ENCODE results near the gene FASTKD1. TPM values are rescaled to one million over a fixed set of nuclear protein-coding genes. Genes with fewer than 3 reads are reported as not detected.
A peak's percentile ranks its signal among the peaks of the same experiment; 100 is the strongest.
"Not testable (repeated sequence)": the region's sequence is repeated elsewhere in the genome, so short reads cannot be mapped to it uniquely, and the experiment has no call there.

The FASTKD1 gene
- total RNA-seq, 8 experiments from 2014 or later = 20.0 to 80.9 (median 26.5) TPM

- no peak for ATAC-seq (replicated peaks in 6 of 8)
- peak overlapping the region in 1 of 5 donors; percentile 51 for H3K4me3 ChIP-seq
- in situ Hi-C loops (cut with MboI; ENCODE audit: low pct_unique_long_range_greater_than_20kb in 2 of 9, low sequenced_read_pairs in 9 of 9, unreplicated experiment in 9 of 9) = no loop called here
- H3K27ac ChIP-seq = peak overlapping the region; percentile 87 to 97
- H3K4me1 ChIP-seq (replicated peaks in 1 of 2) = peaks cover 6 to 8% of the 10 kb centered on the region in 2 donors
- WGBS, 10 experiments = 67 to 100% (median 88%) methylated on average over 1 to 3 of the region's 5 CpGs; no CpG with 5 or more reads in 5 of the 10 experiments
Measured at GRCh38 chr2:169583518-169583917, 9.9 kb upstream of the FASTKD1 start.

DNA sequence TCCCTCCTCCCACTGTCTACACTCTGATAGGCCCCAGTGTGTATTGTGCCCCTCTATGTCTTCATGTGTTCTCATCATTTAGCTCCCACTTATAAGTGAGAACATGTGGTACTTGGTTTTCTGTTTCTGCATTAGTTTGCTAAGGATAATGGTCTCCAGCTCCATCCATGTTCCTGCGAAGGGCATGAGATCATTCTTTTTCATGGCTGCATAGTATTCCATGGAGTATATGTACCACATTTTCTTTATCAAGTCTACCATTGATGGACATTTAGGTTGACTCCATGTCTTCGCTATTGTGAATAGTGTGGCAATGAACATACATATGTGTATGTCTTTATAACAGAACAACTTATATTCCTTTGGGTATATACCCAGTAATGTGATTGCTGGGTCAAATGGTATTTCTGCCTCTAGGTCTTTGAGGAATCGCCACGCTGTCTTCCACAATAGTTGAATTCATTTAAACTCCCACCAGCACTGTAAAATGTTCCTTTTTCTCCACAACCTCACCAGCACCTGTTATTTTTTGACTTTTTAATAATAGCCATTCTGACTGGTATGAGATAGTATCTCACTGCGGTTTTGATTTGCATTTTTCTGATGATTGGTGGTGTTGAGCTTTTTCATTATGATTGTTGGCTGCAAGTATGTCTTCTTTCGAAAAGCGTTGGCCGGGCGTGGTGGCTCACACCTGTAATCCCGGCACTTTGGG, 9.0 kb upstream of the FASTKD1 start:
- 60 to 100% (median 94%) methylated on average over 1 to 10 of the region's 10 CpGs for WGBS, 10 experiments
- H3K4me3 ChIP-seq; ATAC-seq (replicated peaks in 6 of 8); in situ Hi-C loops (cut with MboI; ENCODE audit: low pct_unique_long_range_greater_than_20kb in 2 of 9, low sequenced_read_pairs in 9 of 9, unreplicated experiment in 9 of 9); H3K27ac ChIP-seq; H3K4me1 ChIP-seq (replicated peaks in 1 of 2): not testable (repeated sequence)

- Histone ChIP-seq H3K27ac (no peak overlapping the region), H3K4me3 (no peak overlapping the region), H3K4me1 (replicated peaks in 1 of 2) (no peaks in the 10 kb centered on the region)
- ATAC-seq (replicated peaks in 6 of 8) = no peak
- in situ Hi-C loops (cut with MboI; ENCODE audit: low pct_unique_long_range_greater_than_20kb in 2 of 9, low sequenced_read_pairs in 9 of 9, unreplicated experiment in 9 of 9) = no loop called here
- 0 to 100% (median 54%) methylated on average over 1 to 6 of the region's 6 CpGs for WGBS, 10 experiments
Measured at GRCh38 chr2:169579044-169579443, 5.4 kb upstream of the FASTKD1 start.

DNA sequence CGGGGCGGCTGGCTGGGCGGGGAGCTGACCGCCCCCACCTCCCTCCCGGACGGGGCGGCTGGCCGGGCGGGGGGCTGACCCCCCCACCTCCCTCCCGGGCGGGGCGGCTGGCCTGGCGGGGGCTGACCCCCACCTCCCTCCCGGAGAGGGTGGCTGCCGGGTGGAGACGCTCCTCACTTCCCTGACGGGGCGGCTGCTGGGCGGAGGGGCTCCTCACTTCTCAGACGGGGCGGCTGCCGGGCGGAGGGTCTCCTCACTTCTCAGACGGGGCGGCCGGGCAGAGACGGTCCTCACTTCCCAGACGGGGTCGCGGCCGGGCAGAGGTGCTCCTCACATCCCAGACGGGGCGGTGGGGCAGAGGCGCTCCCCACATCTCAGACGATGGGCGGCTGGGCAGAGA, 1.6 kb upstream of the FASTKD1 start:
- H3K4me3 ChIP-seq; in situ Hi-C loops (cut with MboI; ENCODE audit: low pct_unique_long_range_greater_than_20kb in 2 of 9, low sequenced_read_pairs in 9 of 9, unreplicated experiment in 9 of 9); H3K27ac ChIP-seq; ATAC-seq (replicated peaks in 6 of 8): not testable (repeated sequence)
- peaks cover 3 to 20% of the 10 kb centered on the region in 2 donors for H3K4me1 ChIP-seq (replicated peaks in 1 of 2)
- no CpG with 5 or more reads among the region's 36 CpGs for WGBS, 10 experiments

DNA sequence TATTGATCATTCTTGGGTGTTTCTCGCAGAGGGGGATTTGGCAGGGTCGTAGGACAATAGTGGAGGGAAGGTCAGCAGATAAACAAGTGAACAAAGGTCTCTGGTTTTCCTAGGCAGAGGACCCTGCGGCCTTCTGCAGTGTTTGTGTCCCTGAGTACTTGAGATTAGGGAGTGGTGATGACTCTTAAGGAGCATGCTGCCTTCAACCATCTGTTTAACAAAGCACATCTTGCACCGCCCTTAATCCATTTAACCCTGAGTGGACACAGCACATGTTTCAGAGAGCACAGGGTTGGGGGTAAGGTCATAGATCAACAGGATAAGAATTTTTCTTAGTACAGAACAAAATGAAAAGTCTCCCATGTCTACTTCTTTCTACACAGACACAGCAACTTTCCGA, 874 bp upstream of the FASTKD1 start:
- in situ Hi-C loops (cut with MboI; ENCODE audit: low pct_unique_long_range_greater_than_20kb in 2 of 9, low sequenced_read_pairs in 9 of 9, unreplicated experiment in 9 of 9); H3K4me3 ChIP-seq; H3K27ac ChIP-seq; ATAC-seq (replicated peaks in 6 of 8): not testable (repeated sequence)
- 50 to 70% (median 70%) methylated on average over 2 of the region's 5 CpGs; no CpG with 5 or more reads in 7 of the 10 experiments for WGBS, 10 experiments
- peaks cover 3 to 27% of the 10 kb centered on the region in 2 donors for H3K4me1 ChIP-seq (replicated peaks in 1 of 2)

GRCh38 chr2:169573974-169574299, 272 bp upstream of the FASTKD1 start:
- in situ Hi-C loops (cut with MboI; ENCODE audit: low pct_unique_long_range_greater_than_20kb in 2 of 9, low sequenced_read_pairs in 9 of 9, unreplicated experiment in 9 of 9) = no loop called here
- peak overlapping the region in 4 of 5 donors; percentile 41 to 70 (median 58) for H3K4me3 ChIP-seq

GRCh38 chr2:169572821-169573159, 875 bp downstream of the FASTKD1 start:
- peaks cover 3 to 27% of the 10 kb centered on the region in 2 donors for H3K4me1 ChIP-seq (replicated peaks in 1 of 2)
- peak overlapping the region in 1 of 2 donors; percentile 28 for H3K27ac ChIP-seq
- in situ Hi-C loops (cut with MboI; ENCODE audit: low pct_unique_long_range_greater_than_20kb in 2 of 9, low sequenced_read_pairs in 9 of 9, unreplicated experiment in 9 of 9) = no loop called here
- peak overlapping the region; percentile 41 to 70 (median 52) for H3K4me3 ChIP-seq
- 0 to 17% (median 0%) methylated on average over 1 to 2 of the region's 2 CpGs for WGBS, 10 experiments
- no peak for ATAC-seq (replicated peaks in 6 of 8)

More at GRCh38 chr2:169573974-169574299, 272 bp upstream of the FASTKD1 start:
- WGBS, 10 experiments = 7 to 69% (median 43%) methylated on average over 2 to 6 of the region's 6 CpGs; no CpG with 5 or more reads in 1 of the 10 experiments
- no peak overlapping the region for H3K27ac ChIP-seq
- ATAC-seq (replicated peaks in 6 of 8) = no peak
- peaks cover 3 to 27% of the 10 kb centered on the region in 2 donors for H3K4me1 ChIP-seq (replicated peaks in 1 of 2)

DNA sequence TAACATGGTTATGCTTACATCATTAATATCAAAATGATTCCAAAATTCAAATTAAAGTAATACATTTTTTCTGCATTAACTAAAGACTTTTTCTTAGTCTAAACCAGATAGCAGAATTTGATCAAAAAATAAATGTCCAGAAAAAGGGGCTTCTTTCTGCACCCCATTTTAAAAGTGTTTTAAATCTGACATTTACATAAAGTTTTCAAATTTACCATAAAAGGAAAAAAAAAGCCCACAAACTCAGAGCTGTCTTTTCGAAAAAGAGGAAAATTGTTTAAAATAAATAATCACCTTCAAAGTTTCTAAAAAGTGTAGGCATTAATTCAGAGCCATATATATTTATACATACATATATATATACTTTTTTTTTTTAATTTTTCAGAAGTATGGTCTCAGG, 1.5 kb downstream of the FASTKD1 start:
- H3K4me3 ChIP-seq = peak overlapping the region in 2 of 5 donors; percentile 41 to 63
- ATAC-seq (replicated peaks in 6 of 8) = no peak
- in situ Hi-C loops (cut with MboI; ENCODE audit: low pct_unique_long_range_greater_than_20kb in 2 of 9, low sequenced_read_pairs in 9 of 9, unreplicated experiment in 9 of 9) = no loop called here
- H3K27ac ChIP-seq = no peak overlapping the region
- H3K4me1 ChIP-seq (replicated peaks in 1 of 2) = peaks cover 3 to 27% of the 10 kb centered on the region in 2 donors
- 13 to 50% (median 33%) methylated on average over 1 of the region's 1 CpG; no CpG with 5 or more reads in 1 of the 10 experiments for WGBS, 10 experiments

DNA sequence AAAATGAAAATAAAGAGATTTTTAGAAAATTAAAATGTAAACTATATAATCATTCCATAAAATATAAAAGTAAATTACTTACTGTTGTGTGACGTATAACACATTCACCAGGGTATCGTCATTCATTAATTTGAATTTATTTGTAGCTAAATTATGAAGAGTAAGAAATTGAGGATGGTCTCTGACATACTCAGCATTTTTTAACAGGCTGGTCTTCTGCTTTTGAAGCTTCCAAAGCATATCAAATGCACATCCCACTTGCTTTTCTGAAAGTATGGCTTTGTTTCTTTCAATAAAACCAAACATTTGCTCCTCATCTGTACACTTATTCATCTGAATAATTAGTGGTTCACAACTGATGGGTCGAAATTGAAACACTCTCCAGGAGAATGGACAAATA, 2.1 kb downstream of the FASTKD1 start:
- H3K27ac ChIP-seq = no peak overlapping the region
- H3K4me3 ChIP-seq = no peak overlapping the region
- in situ Hi-C loops (cut with MboI; ENCODE audit: low pct_unique_long_range_greater_than_20kb in 2 of 9, low sequenced_read_pairs in 9 of 9, unreplicated experiment in 9 of 9) = no loop called here
- WGBS, 10 experiments = 40 to 100% (median 87%) methylated on average over 1 to 3 of the region's 3 CpGs
- no peak for ATAC-seq (replicated peaks in 6 of 8)
- H3K4me1 ChIP-seq (replicated peaks in 1 of 2) = peaks cover 3 to 27% of the 10 kb centered on the region in 2 donors

DNA sequence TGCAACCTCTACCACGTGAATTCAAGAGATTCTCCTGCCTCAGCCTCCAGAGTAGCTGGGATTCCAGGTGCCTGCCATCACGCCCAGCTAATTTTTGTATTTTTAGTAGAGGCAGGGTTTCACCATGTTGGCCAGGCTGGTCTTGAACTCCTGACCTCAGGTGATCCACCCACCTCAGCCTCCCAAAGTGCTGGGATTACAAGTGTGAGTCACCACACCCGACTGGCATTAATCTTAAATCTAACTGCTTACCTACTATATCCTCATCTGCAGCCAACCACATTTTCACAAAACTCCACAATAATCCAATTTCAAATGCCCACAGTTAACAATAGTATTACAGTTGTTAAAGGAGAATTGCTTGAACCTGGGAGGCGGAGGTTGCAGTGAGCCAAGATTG, 2.9 kb downstream of the FASTKD1 start:
- H3K4me1 ChIP-seq (replicated peaks in 1 of 2) = peaks cover 3 to 27% of the 10 kb centered on the region in 2 donors
- in situ Hi-C loops (cut with MboI; ENCODE audit: low pct_unique_long_range_greater_than_20kb in 2 of 9, low sequenced_read_pairs in 9 of 9, unreplicated experiment in 9 of 9); ATAC-seq (replicated peaks in 6 of 8); H3K4me3 ChIP-seq; H3K27ac ChIP-seq: not testable (repeated sequence)
- WGBS, 10 experiments = 80 to 100% (median 92%) methylated on average over 1 to 3 of the region's 4 CpGs; no CpG with 5 or more reads in 2 of the 10 experiments

DNA sequence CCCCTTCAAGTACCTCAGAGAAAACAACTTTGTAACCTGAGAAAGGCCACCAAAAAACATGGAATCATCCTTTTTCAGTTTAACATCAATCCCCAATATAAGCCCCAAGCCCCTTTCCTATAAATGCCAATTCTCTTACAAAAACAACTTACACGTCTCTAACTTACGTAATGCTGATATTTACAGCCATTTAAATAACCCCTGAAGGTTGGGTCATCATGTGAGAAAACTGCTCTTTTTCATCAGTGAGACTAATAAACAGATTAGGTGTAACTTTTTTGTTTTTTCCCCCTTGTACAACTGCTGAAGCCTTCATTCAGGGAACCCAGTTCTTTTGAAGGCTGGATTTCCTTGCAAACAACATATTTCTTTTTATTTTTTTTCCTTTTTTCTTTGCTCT, 3.7 kb downstream of the FASTKD1 start:
- no peak for ATAC-seq (replicated peaks in 6 of 8)
- in situ Hi-C loops (cut with MboI; ENCODE audit: low pct_unique_long_range_greater_than_20kb in 2 of 9, low sequenced_read_pairs in 9 of 9, unreplicated experiment in 9 of 9) = no loop called here
- Histone ChIP-seq H3K4me1 (replicated peaks in 1 of 2) (peaks cover 3 to 27% of the 10 kb centered on the region in 2 donors), H3K27ac (no peak overlapping the region), H3K4me3 (no peak overlapping the region)
- 80 to 100% (median 90%) methylated on average over 2 of the region's 2 CpGs; no CpG with 5 or more reads in 5 of the 10 experiments for WGBS, 10 experiments

GRCh38 chr2:169565686-169566085, 8.0 kb downstream of the FASTKD1 start:
- ATAC-seq (replicated peaks in 6 of 8) = no peak
- H3K4me3 ChIP-seq = no peak overlapping the region
- no peak overlapping the region for H3K27ac ChIP-seq
- in situ Hi-C loops (cut with MboI; ENCODE audit: low pct_unique_long_range_greater_than_20kb in 2 of 9, low sequenced_read_pairs in 9 of 9, unreplicated experiment in 9 of 9) = no loop called here
- WGBS, 10 experiments = 83 to 100% (median 97%) methylated on average over 1 of the region's 1 CpG; no CpG with 5 or more reads in 2 of the 10 experiments
- H3K4me1 ChIP-seq (replicated peaks in 1 of 2) = peaks cover 0 to 11% of the 10 kb centered on the region in 2 donors

DNA sequence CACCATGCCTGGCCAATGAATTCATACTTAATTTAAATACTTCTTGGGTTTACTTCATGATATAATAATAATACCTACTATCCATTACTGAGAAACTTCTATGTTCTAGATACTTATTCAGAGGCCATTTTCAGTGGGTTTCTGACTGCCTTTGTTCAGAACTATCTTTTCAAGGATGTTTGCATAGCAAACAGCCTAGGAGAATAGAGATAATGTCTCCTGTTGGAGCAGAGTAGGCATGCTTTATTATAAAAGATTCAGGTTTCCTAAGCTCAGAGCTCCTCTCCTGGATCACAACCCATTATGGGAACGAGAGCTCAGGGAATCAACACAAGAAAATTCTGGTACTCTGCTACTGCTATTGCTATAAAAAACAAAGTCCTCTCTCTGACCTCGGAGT, 11.1 kb downstream of the FASTKD1 start:
- WGBS, 10 experiments = 89 to 100% (median 94%) methylated on average over 1 to 2 of the region's 2 CpGs; no CpG with 5 or more reads in 5 of the 10 experiments
- H3K27ac ChIP-seq = no peak overlapping the region
- no peak overlapping the region for H3K4me3 ChIP-seq
- H3K4me1 ChIP-seq (replicated peaks in 1 of 2) = no peaks in the 10 kb centered on the region
- ATAC-seq (replicated peaks in 6 of 8) = no peak
- in situ Hi-C loops (cut with MboI; ENCODE audit: low pct_unique_long_range_greater_than_20kb in 2 of 9, low sequenced_read_pairs in 9 of 9, unreplicated experiment in 9 of 9) = no loop called here

GRCh38 chr2:169562084-169562483, 11.6 kb downstream of the FASTKD1 start:
- H3K4me1 ChIP-seq (replicated peaks in 1 of 2); in situ Hi-C loops (cut with MboI; ENCODE audit: low pct_unique_long_range_greater_than_20kb in 2 of 9, low sequenced_read_pairs in 9 of 9, unreplicated experiment in 9 of 9); H3K27ac ChIP-seq; ATAC-seq (replicated peaks in 6 of 8); H3K4me3 ChIP-seq: not testable (repeated sequence)
- WGBS, 10 experiments = 86 to 100% (median 100%) methylated on average over 2 to 5 of the region's 5 CpGs; no CpG with 5 or more reads in 2 of the 10 experiments

All from motor neuron (in vitro differentiated cells).